ENCODE results near the gene GLRB.
A peak's percentile ranks its signal among the peaks of the same experiment; 100 is the strongest.
"Not testable (repeated sequence)": the region's sequence is repeated elsewhere in the genome, so short reads cannot be mapped to it uniquely, and the experiment has no call there.

The GLRB gene

DNA sequence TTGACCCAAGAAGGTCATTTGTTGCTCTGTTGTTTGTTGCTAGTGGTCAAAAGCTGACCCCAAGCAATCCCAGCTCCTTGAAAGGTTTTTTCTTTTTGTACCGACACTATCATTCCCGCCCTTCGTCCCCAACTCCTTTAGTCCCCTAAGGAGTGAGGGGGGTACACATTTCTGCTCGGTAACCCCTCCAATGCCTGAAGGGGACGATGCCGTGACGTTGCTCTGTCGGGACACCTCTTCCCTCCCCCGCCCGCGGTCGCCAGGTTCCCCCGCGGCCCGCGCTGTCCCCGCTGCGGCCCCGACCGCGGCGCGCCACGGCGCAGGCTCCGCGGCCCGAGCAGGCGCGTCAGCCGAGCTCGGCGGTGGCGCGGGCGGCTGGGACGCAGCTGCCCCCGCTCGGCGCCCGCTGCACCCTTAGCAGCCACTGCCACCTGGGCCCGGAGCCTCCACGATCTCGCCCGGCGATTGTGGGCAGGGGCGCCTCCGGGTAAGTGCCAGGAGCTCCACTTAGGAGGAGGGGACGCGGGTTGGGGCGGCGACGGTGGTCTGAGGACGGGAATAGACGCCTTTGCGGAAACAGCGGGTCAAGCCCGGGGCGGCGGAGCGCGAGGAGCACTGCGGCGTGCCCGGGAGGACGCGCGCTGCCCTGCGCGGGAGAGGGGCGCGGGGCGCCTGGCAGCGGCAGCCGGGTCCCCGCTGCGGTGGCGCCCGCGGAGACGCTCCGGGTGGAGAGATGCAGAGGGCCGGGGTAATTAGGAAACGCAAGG, at the start of gene GLRB:
Gene GLRB (plus strand): TSS at position 340 of the 767 bp plus-strand sequence. CDS start 1,875 bp downstream, outside the sequence.
- DNase-seq (ENCODE audit: low spot score) = no peak

- DNase-seq (ENCODE audit: low spot score) = no peak
Observed at GRCh38 chr4:157035471-157035870, 40.5 kb upstream of the GLRB start.

DNA sequence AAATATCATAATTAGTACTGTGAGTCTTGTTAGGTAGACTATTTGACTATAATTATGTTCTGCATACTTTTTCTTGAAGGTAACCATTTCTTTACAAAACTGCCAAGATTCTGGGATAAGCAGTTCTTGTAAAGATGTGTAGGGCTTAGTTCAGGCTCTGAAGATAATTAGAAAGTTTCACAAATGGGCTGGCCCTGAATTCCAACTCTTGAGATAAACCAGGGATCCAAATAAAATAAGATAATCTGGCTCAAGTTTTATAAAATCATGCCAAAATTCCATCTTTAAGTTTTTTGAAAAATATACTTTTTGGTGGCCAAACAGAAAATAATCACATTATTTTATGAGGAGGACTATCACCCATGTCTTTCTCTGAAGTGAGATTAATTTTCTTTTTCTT, 35.5 kb upstream of the GLRB start:
- no peak for DNase-seq (ENCODE audit: low spot score)

DNA sequence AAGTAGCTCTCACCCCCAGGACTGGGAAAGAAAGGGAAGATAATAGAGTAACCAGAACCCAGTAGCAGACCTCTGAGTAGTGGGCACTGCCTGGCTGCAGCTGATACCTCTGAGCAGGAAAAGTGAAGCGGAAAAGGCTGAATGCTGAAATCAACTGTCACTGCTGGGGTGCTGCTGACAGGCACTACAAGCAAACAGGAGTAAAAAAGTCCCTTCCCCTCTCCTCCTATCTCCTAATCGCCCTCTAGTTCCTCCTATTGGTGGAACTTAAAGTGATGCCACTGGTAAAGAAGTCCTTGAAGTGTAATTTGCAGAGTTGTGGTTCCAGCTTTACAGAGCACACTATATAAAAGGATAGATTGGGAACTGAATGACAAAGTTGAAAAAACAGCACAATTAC, 32.8 kb upstream of the GLRB start:
- DNase-seq (ENCODE audit: low spot score) = no peak

GRCh38 chr4:157045507-157046127, 30.3 kb upstream of the GLRB start:
- DNase-seq (ENCODE audit: low spot score) = peak; percentile 6

GRCh38 chr4:157048248-157048647, 27.7 kb upstream of the GLRB start:
- no peak for DNase-seq (ENCODE audit: low spot score)

- DNase-seq (ENCODE audit: low spot score) = no peak
Observed at GRCh38 chr4:157050561-157050960, 25.4 kb upstream of the GLRB start.

DNA sequence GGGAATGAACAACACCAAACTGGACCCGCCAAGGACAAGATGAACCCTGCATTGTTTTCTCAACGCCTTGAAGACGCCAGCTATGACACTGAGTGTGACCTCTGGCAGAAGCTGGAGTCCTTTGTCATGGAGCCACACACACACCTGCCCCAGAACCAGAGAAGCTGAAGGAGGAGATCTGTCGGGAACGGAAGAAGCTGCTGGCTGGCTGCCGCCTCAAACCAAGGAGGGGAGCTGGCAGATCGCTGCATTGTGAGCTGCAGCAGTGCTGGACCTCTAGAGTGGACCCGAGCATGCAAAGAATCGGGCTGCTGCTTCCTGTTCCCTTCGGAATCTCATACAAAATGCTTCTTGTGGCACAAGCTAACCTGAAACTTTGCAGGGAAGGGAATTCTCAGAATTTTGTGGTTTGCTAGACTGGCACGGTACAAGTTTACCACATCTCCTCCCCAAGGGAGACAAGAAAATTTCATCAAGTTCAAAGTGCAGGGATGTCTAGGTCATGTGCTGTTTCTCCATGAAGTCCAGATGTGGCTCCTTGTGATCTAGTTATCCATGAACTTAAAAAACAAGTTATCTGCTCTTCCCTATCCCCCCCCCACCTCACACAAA, 23.4 kb upstream of the GLRB start:
- DNase-seq (ENCODE audit: low spot score) = no peak

DNA sequence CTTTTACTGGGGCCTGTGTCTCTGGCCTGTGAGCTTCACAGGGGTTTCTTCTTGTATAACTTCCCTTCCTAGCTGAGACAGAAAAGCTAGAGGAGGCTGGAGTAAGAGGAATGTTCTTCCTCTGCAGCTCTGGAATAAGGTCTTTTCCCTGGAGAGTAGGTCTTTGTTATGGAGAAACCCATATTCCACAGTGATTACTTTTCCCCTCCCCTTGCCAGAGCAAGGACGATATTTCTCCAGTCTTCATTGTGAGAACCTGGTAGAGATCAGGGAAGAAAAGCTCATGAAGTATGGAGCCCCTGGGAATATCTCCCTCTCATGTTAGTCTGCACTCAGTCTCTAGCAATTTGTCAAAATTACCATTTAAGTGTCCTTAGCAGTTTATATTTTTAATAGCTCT, 18.7 kb upstream of the GLRB start:
- DNase-seq (ENCODE audit: low spot score) = no peak

DNA sequence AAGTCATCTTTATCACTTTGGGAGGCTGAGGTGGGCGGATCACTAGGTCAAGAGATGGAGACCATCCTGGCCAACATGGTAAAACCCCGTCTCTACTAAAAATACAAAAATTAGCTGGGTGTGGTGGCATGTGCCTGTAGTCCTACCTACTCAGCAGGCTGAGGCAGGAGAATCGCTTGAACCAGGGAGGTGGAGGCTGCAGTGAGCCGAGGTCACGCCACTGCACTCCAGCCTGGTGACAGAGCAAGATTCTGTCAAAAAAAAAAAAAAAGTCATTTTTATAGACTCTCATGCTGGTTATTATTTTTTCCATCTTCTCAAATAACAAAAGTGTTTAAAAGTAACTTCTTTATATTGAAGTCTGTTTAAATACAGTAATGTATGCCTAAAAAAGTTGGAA, 17.1 kb upstream of the GLRB start:
- not testable (repeated sequence) for DNase-seq (ENCODE audit: low spot score)

- no peak for DNase-seq (ENCODE audit: low spot score)
Observed at GRCh38 chr4:157072002-157072401, 3.9 kb upstream of the GLRB start.

DNA sequence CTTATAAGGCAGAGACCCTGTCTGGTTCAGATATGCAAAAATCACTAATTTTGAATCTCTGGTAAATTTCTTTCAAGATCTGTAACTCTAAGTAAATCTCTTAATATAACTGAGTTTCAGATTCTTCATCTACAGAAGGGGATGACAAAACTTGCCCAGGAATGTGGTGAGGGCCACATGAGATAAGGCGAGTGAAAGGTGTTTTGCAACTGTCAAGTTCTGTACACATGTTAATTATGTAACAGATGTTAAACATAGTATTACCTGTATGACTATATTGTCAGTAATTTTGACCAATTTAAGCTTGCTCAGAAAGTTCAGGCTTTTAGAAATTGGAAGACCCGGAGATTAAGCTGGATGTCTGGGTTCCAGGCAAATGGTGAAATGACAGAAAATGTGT, 549 bp upstream of the GLRB start:
- DNase-seq (ENCODE audit: low spot score) = no peak

DNA sequence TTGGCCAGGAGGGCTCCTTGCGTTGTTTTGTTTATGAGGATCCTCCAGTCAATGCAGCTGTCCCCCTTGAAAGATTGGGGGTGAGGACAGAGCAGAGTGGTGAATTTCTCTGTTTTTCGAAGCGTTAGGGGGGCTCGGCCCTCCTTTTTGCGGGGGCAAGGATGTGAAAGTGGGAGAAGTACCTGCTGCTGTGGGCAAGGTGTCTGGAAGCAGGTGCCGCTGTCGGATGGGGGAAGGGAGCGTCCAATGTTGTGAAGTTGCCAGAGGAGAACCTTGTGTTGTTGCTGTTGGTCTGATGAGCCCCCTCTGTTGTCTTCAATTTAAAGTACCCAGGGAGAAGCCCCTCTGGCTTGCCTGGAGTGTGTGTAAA, 613 bp downstream of the GLRB start:
- no peak for DNase-seq (ENCODE audit: low spot score)

DNA sequence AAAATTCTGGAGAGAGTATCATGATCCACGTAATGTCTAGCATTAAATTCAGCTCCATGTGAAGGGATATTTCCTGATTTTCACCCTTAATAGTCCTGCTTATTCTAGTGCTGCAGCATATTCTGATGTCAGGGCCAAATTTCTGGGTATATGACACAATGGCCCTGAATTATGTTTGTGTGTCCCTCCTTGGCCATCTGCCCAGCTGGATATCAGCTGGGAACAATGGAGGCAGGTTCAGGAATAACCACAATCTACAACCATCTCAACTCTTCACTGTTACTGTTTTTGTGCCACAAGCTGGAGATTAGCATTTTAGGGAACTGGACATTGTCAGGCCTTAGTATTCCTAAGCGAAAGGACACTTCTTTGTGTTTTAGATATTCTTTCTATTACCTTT, 3.5 kb downstream of the GLRB start:
- no peak for DNase-seq (ENCODE audit: low spot score)

DNA sequence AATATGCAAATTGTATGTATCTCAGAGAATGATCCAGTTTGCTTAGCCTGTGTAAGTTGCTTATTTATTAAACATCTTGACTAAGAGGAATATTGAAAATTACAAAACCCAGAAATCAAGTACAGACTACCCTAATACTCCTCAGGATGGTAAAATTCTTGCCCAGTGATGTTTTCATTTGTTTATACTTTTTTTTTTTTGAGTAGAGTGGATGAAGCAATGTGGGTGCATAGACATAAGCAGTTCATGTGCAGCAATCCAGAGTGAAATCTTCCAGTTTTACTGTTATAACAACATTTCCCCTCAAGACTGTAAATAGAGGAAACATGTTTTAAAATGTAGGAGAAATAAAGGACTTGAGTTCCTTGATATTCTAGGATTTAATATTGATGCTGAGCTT, 4.7 kb downstream of the GLRB start:
- DNase-seq (ENCODE audit: low spot score) = no peak

GRCh38 chr4:157095716-157096115, 19.8 kb downstream of the GLRB start:
- no peak for DNase-seq (ENCODE audit: low spot score)

GRCh38 chr4:157096439-157096838, 20.5 kb downstream of the GLRB start:
- no peak for DNase-seq (ENCODE audit: low spot score)

GRCh38 chr4:157099506-157099905, 23.6 kb downstream of the GLRB start:
- DNase-seq (ENCODE audit: low spot score) = no peak

DNA sequence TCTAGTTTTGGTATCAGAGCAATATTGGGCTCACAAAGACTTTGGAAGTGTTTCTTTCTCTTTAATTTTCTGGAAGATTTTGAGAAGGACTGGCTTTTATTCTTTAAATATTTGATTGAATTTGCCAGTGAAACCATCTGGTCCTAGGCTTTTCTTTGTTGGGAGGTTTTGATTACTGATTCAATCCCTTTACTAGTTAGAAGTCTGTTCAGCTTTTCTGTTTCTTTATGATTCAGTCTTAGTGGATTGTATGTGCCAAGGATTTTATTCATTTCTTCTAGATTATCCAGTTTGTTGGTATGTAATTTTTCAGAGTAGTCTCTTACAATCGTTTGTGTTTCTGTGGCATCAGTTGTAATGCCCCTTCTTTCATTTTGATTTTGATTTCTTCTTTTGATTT, 28.6 kb downstream of the GLRB start:
- no peak for DNase-seq (ENCODE audit: low spot score)

GRCh38 chr4:157114671-157115070, 38.7 kb downstream of the GLRB start:
- no peak for DNase-seq (ENCODE audit: low spot score)

DNA sequence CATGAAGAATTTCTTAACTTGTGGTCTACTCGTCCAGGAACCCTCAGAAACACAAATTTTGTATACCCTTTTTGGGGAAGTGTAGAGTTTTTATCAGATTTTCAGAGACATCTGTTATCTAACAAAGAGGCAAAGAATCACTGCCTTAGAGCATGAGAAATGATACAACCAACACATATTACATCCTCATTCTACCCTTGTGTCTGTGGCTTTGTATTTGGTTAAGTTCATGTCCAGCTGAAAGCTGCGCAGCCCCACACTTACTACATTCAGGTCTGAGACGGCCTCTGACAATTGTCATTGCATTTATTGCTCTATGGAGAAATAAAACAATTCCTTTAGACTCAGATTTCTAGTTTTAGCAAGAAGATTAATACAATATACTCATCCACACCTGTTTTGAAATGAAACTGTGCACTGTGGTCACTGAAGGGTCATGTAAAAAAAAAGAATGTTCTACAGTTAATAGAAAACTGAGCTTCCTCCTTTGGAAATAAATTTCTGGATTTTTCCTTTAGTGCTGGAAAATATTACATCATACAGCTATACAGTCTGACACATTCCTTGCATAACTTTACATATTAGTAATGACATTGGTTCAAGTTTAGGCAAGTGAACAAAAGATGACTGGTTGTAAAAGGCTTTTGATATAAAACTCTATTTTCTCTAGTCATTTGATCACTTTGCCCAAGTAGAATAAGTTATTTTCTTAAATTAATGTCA, 39.8 kb downstream of the GLRB start:
- DNase-seq (ENCODE audit: low spot score) = no peak

DNA sequence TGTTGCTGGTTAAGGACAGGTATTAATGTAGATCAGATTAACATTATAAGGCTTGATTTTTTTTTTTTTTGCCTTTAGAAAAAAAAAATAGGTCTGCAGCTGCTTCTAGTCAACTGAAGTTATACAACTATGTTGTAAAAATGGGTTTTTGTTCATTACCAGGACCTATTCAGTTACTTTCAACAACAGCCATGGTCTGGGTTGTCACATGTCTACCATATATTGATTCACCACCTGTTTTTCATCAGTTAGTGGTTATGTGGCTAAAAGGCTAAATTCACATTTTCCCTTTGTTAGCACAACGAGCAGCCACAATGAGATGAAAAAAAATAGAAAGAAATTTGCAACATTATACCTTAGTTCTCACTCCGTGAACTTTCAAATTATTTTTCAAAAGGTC, 45.5 kb downstream of the GLRB start:
- DNase-seq (ENCODE audit: low spot score) = no peak

- DNase-seq (ENCODE audit: low spot score) = no peak
Observed at GRCh38 chr4:157127571-157127970, 51.6 kb downstream of the GLRB start.
